Inferior parietal cortex (tissue), 1 donor: ENCODE results near the gene OCLN.
"Not testable (repeated sequence)": the region's sequence is repeated elsewhere in the genome, so short reads cannot be mapped to it uniquely, and the experiment has no call there.

Experiments
- DNase-seq: peaks from one replicate; pipeline ENCODE4 v3.0.0-alpha.2; 2016; ENCODE audit errors: extremely low spot score

The OCLN gene

GRCh38 chr5:69491027-69491426 lies 1.6 kb upstream of the OCLN start:
- no peak for DNase-seq

GRCh38 chr5:69491838-69492390 lies 676 bp upstream of the OCLN start:
- no peak for DNase-seq

- DNase-seq: no peak
Observed at GRCh38 chr5:69492923-69493395, 369 bp downstream of the OCLN start.

GRCh38 chr5:69493396-69494133 lies 975 bp downstream of the OCLN start:
- no peak for DNase-seq

DNA sequence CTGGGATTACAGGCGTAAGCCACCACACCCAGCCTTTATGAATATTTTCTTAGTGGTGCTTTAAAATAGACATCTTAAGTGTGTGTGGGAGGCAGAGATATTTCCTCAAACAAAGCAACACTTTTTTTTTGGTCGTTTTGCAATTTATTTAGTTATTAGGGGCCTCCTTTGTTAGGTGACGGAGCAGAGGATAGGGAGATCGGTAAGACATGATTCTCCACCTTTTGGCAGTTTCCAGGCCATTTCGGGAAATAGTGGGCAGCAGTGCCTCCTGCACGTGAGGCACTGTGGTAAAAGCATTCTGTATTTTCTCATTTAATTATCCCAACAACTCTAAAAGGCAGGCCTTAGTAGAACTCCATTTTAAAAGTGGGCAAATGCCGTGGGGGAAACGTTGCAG lies 1.9 kb downstream of the OCLN start:
- DNase-seq: no peak

DNA sequence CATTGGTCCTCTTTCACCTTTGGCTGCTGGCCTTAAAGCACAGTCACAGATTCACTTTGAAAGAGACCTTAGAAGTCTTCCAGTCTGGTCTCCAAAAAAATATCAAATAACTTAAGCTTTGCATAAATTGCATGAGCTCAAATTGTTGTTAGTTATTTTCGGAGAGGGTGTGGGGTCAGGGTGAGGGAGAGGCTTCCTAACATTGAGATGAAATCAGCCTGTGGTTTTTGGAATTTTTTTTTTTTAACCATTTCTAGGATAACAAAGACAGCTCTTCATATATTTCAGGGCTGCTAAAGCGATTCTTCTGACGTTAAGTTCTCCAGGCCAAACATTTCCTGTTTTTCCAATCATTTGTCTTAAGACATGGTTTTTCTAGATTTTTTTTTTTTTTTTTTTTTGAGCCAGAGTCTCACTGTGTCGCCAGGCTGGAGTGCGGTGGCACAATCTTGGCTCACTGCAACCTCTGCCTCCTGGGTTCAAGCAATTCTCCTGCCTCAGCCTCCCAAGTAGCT lies 4.5 kb downstream of the OCLN start:
- no peak for DNase-seq

GRCh38 chr5:69498384-69498783 lies 5.8 kb downstream of the OCLN start:
- DNase-seq: no peak

GRCh38 chr5:69502367-69502766 lies 9.8 kb downstream of the OCLN start:
- DNase-seq: no peak

GRCh38 chr5:69502767-69503488 lies 10.3 kb downstream of the OCLN start:
- no peak for DNase-seq

DNA sequence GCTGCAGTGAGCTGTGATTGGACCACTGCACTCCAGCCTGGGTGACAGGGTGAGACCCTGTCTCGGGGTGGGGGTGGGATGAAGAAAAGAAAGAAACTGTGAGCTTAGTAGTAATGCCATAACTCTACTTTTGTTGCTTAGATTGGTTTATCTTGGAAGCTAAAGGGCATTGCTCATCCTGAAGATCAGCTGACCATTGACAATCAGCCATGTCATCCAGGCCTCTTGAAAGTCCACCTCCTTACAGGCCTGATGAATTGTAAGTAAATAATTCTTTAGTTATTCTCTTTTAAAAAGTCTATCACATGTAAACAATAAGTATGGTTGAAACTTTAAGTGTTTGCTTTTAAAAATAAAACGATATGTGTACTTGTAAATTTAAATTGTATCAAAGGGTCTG lies 11.4 kb downstream of the OCLN start:
- DNase-seq: no peak

DNA sequence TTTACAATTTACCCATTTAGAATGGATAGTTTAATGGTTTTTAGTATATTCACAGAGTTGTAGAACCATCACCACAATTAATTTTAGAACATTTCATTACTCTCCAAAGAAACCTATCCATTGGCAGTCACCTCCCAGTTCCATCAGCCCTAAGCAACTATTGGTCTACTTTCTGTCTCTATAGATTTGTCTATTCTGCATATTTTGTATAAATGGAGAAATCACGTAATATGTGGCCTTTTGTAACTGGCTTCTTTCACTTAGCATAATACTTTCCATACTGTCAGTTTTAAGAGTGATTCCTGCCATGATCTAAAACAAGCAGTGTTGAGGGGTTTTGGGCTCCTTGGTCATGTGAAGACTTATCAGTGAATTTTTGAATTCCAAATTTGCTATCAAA lies 12.7 kb downstream of the OCLN start:
- DNase-seq: no peak

DNA sequence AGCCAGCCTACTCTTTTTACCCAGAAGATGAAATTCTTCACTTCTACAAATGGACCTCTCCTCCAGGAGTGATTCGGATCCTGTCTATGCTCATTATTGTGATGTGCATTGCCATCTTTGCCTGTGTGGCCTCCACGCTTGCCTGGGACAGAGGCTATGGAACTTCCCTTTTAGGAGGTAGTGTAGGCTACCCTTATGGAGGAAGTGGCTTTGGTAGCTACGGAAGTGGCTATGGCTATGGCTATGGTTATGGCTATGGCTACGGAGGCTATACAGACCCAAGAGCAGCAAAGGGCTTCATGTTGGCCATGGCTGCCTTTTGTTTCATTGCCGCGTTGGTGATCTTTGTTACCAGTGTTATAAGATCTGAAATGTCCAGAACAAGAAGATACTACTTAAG lies 16.6 kb downstream of the OCLN start:
- no peak for DNase-seq

GRCh38 chr5:69510694-69511093 lies 18.1 kb downstream of the OCLN start:
- no peak for DNase-seq

DNA sequence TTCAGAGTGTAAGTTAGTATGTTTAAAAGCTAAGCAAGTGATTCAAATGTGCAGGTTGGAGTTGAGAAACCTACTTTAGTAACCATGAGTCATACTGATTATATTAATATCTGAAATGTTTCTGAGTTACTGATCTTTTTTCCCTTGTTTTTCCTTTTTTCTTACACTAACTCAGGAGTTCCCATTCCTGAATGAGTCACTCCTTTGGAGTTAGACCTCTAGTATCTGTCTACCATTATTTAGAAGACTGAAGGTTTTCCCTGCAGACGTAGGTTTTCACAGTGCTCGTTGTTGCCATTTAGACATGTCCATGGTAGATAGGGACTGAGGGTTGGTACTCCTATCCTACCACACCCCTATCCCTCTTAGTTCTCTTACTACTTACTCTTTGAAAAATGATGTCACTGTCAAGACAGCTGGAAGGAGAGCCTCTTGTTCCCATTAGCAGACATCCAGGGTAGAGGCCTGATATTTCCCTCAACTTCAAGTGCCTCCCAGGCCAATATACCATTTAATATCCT lies 20.2 kb downstream of the OCLN start:
- DNase-seq: no peak

GRCh38 chr5:69515570-69515969 lies 23.0 kb downstream of the OCLN start:
- DNase-seq: not testable (repeated sequence)

GRCh38 chr5:69516769-69517168 lies 24.2 kb downstream of the OCLN start:
- no peak for DNase-seq

DNA sequence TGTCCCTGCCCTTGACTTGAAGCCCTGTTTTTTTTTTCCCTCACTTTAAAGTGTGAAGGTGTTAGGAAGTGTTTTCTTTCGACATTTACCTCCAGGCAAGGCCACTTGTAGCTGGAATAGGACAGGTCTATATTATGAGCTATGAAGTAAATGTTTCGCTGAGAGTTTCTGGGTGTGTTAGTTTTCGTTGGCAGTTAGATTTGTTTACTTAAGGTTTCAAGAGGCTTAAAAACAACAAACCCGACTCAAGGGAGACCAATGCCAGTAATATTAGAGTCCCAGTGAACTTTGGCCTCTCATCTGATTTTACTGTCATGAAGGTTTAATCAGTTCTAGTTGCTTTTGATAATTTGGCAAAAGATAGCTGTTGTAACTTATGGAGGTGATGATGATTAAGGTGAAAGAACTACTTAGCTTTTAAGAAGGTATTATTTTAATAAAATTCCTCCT lies 25.2 kb downstream of the OCLN start:
- DNase-seq: no peak

- DNase-seq: no peak
Observed at GRCh38 chr5:69519285-69519684, 26.7 kb downstream of the OCLN start.

DNA sequence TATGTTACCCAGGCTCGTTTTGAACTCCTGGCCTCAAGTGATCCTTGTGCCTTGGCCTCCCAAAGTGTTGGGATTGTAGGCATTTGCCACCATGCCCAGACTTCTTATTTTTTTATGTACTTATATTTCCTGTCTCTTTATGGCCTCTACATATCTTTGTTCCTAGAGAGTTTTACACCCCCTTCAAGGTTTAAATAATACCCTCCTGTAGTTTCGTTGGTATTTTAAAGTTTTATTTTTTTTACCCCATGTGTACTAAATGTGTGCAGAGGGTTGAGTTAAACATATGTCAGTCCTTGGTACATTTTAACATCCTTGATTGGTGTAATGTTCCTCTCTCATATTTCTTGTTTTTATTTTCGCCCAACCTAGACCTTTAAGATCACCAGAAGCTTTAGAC lies 29.4 kb downstream of the OCLN start:
- DNase-seq: no peak

DNA sequence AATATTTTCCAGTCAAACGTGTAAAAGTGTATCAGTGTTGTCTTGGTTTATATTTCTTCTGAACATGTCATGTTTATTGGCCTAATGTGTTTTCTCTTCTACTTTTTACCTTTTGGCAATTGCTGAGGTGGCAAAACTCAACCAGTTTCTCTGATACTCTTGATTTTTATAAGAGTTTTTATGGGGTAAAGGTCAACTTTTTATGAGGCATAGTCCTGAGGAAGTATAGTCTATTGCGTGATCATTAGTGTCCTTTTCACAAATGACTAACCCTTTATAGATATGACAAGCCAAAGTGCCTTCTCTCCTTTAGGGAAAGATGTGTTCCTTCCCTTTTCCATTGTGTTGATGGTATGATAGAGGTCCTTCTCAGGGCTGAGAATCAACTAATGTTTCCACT lies 32.9 kb downstream of the OCLN start:
- DNase-seq: no peak

DNA sequence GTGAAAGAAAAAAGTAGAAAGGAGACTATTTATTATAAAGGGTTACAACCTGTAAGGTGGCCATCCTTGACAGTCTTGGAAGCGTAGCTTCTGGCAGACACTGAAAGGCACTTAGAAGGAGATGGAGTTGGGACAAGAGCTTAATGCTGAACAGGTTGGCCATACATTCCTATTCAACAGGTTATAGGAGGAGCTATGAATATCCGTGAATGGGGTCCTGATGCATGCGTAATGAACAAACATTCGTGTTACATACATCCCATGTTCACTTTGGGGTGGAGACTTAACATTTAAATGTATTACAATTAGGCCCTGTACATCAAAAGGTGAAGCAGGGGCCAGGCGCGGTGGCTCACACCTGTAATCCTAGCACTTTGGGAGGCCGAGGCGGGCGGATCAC lies 34.1 kb downstream of the OCLN start:
- DNase-seq: no peak

- no peak for DNase-seq
Observed at GRCh38 chr5:69527128-69527770, 34.7 kb downstream of the OCLN start.
